GM12801 (cell line): ENCODE data around the gene ATP2A1.

Experiments
- TF ChIP-seq, protein P1 (sequence below): IDR thresholded peaks from one replicate; pipeline ENCODE4 v1.5.1; 2011; ENCODE audit warnings: control low read depth; ENCODE audit not compliant: insufficient read length; ENCODE audit errors: extremely low read depth

The ATP2A1 gene

DNA sequence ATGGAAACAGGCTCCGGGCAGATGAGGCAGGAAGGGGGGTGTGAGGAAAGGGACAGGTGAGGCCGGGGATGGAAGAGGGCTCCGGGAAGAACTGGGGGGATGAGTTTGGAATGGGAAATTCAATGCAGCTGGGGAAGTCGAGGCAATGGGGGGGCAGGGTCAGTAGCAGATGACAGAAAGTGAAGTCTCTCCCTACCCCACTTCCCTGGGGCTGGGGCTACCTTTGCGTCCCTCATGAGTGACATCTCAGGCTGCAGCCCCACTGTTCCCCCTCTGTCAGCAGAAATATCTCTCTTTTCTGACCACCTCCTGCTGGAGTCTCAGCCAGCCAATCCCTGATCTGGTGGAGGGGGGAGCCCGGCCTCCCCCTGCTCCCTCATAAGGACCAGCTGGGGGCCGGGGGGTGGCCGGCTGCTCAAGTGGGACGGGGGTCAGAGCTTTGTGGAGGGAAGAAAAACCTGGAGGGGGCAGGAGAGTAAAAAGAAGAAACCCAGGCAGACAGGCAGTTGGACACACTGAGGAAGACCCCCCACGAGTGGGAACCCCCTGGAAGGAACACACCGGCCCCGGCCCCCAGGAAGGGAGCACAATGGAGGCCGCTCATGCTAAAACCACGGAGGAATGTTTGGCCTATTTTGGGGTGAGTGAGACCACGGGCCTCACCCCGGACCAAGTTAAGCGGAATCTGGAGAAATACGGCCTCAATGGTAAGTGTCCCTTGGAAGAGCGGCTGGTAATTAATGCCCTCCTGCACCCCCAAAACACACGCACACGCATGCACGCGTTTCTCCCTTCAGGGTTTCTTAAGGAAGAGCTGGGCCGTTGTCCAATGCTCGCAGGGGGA, at the start of gene ATP2A1:
TSS of gene ATP2A1 (plus strand) at position 406 of the 844 bp plus-strand sequence. CDS start at position 590, 184 bp downstream.
- TF ChIP-seq, protein P1, sequence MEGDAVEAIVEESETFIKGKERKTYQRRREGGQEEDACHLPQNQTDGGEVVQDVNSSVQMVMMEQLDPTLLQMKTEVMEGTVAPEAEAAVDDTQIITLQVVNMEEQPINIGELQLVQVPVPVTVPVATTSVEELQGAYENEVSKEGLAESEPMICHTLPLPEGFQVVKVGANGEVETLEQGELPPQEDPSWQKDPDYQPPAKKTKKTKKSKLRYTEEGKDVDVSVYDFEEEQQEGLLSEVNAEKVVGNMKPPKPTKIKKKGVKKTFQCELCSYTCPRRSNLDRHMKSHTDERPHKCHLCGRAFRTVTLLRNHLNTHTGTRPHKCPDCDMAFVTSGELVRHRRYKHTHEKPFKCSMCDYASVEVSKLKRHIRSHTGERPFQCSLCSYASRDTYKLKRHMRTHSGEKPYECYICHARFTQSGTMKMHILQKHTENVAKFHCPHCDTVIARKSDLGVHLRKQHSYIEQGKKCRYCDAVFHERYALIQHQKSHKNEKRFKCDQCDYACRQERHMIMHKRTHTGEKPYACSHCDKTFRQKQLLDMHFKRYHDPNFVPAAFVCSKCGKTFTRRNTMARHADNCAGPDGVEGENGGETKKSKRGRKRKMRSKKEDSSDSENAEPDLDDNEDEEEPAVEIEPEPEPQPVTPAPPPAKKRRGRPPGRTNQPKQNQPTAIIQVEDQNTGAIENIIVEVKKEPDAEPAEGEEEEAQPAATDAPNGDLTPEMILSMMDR = no peak

- TF ChIP-seq, protein P1 = no peak
These were observed 48.5 kb upstream of the ATP2A1 start for GRCh38 chr16:28829747-28830146.

DNA sequence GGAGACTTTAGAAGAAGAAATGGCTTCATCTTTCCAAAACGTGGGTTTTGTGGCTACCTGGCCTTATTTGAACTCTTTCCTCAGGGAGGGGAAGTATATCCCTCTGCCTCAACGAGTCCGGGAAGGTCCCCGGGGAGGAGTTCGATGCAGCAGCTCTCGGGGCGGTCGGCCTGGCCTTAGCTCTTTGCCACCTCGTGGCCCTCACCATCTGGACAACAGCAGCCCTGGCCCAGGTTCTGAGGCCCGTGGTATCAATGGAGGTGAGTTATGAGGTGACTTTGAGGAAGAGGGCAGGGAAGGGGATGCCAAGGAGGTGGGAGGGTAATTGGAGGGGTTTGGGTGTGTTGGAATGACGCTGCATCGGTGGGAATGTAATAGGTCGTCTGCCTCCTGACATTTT, 47.8 kb upstream of the ATP2A1 start:
- TF ChIP-seq, protein P1 = no peak

GRCh38 chr16:28834349-28834748, 43.9 kb upstream of the ATP2A1 start:
- TF ChIP-seq, protein P1 = no peak

GRCh38 chr16:28834873-28835863, 43.1 kb upstream of the ATP2A1 start:
- TF ChIP-seq, protein P1 = no peak

- TF ChIP-seq, protein P1 = no peak
These were observed 42.2 kb upstream of the ATP2A1 start for GRCh38 chr16:28835864-28836760.
